T-helper 17 cell (primary cell): ENCODE measurements around the gene PRDM16. TPM values are rescaled to one million over a fixed set of nuclear protein-coding genes. Genes with fewer than 3 reads are reported as not detected.

Source experiments
- ATAC-seq: fragments of 150-1000 bp; cut with Tn5 transposase; 2 replicates; pipeline ENCODE4 v1.10.0; 2021; ENCODE audit warnings: mild to moderate bottlenecking, moderate library complexity
- DNase-seq, 3 donors: peaks; one replicate each; pipeline versions ENCODE4 v3.0.0 to v3.0.0-alpha.2; 2020 to 2021
- H3K9me3 ChIP-seq: one replicate; pipeline ENCODE4 v1.7.0; 2013; ENCODE audit warnings: low read length, mild to moderate bottlenecking; ENCODE audit not compliant: control insufficient read depth, poor library complexity, severe bottlenecking
- H3K27ac Mint-ChIP-seq: one replicate; pipeline ENCODE4 v1.8.0; 2022; ENCODE audit warnings: mild to moderate bottlenecking, moderate library complexity, mixed read lengths
- H3K27me3 Mint-ChIP-seq: one replicate; pipeline ENCODE4 v1.8.0; 2022; ENCODE audit warnings: mixed read lengths
- H3K36me3 Mint-ChIP-seq: one replicate; pipeline ENCODE4 v1.8.0; 2022; ENCODE audit warnings: low read depth, mixed read lengths
- H3K4me1 Mint-ChIP-seq: one replicate; pipeline ENCODE4 v1.8.0; 2022; ENCODE audit warnings: mild to moderate bottlenecking, mixed read lengths
- H3K4me3 Mint-ChIP-seq: one replicate; pipeline ENCODE4 v1.8.0; 2022; ENCODE audit warnings: mild to moderate bottlenecking, moderate library complexity, mixed read lengths
- total RNA-seq, 4 donors: library from RNA in 2 of 4; stranded (reverse) in 2 of 4; gene quantifications; one replicate each; pipeline ENCODE4 v1.2.3 and lab custom pipeline; 2022 to 2026

Gene PRDM16
- total RNA-seq, 2 donors from 2014 or later, result not detected

DNA sequence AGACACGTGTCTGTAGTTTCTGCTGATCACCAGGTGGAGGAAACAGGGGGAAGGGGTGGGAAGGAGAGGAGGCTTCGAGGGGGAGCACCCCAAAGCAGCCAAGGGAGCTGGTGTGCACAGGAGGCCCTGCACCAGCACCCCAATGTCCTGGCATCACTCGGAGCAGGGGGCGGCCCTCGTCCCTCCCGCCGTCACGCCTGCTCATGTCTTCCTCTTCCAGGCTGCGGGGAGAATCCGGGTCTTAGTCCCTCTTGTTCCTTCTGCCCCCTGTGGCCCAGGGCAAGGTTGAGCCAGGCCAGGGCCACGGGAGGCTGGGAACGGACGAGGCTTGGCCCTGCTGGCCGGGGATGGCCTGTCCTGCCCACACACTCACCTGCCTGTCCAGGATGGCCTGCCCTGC lies 364.1 kb downstream of the PRDM16 start:
- ATAC-seq (no peak), DNase-seq (no peak)
- no peaks in the 10 kb centered on the region for H3K9me3 ChIP-seq
- Mint-ChIP-seq H3K4me1 (peaks cover 5% of the 10 kb centered on the region), H3K27me3 (no peaks in the 10 kb centered on the region), H3K27ac (no peak overlapping the region), H3K4me3 (no peak overlapping the region), H3K36me3 (no peaks in the 10 kb centered on the region)

DNA sequence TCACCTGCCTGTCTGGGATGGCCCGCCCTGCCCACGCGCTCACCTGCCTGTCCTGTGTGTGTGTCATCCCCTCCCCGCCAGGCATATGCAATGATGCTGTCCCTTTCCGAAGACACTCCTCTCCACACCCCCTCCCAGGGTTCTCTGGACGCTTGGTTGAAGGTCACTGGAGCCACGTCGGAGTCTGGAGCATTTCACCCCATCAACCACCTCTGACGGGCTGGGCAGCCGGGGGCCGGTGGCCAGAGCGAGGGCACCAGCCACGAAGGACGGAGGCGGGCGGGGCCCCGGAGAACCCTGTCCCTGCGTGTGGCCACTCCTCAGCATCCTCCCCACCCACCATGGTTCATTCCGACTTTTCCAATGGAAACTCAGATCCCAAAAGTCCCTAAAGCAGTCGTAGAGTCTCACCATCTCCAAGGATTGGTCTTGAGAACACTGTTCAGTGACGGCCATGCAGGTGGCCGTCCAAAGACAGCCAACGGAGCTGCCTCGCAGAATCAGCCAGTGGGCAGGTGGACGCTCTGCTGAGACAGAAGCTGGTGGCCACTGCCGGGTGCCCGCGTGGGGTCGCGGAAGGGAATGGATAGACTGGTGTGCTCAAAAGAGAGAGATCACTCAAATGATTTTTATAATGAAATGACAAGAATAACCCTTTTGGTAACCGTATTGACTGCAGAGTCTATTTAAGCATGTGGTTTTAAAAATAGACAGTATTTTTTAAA lies 364.8 kb downstream of the PRDM16 start:
- DNase-seq (no peak), ATAC-seq (no peak)
- Mint-ChIP-seq H3K27ac (no peak overlapping the region), H3K4me3 (no peak overlapping the region), H3K4me1 (peaks cover 5% of the 10 kb centered on the region), H3K36me3 (no peaks in the 10 kb centered on the region), H3K27me3 (no peaks in the 10 kb centered on the region)
- no peaks in the 10 kb centered on the region for H3K9me3 ChIP-seq

GRCh38 chr1:3434406-3435110 lies 365.6 kb downstream of the PRDM16 start:
- H3K9me3 ChIP-seq, result no peaks in the 10 kb centered on the region
- H3K4me3 Mint-ChIP-seq, result no peak overlapping the region
- ATAC-seq (no peak), DNase-seq (no peak)
- no peaks in the 10 kb centered on the region for H3K36me3 Mint-ChIP-seq
- peaks cover 5% of the 10 kb centered on the region for H3K4me1 Mint-ChIP-seq
- H3K27me3 Mint-ChIP-seq, result no peaks in the 10 kb centered on the region
- H3K27ac Mint-ChIP-seq, result no peak overlapping the region

DNA sequence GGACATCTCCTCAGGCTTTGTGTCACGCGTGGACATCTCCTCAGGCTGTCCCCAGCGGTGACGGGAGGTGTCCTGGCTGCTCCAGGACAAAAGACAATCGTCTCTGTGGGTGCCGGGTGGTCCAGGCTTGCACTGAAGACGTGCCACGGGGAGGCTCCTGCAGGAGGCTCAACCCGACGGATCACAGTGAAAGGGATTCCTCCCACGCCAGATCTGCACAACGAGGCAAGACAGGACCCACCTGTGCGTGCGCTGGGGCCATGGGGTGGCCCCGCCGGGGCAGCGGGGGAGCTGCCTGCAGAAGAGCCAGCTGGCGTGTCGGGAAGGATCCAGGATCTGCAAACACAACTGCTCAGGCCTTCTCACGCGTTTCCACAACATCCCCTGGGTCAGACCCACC lies 366.7 kb downstream of the PRDM16 start:
- DNase-seq (no peak), ATAC-seq (no peak)
- no peaks in the 10 kb centered on the region for H3K9me3 ChIP-seq
- H3K27me3 Mint-ChIP-seq, result peaks cover 6% of the 10 kb centered on the region
- H3K36me3 Mint-ChIP-seq, result no peaks in the 10 kb centered on the region
- peaks cover 5% of the 10 kb centered on the region for H3K4me1 Mint-ChIP-seq
- no peak overlapping the region for H3K27ac Mint-ChIP-seq
- no peak overlapping the region for H3K4me3 Mint-ChIP-seq

DNA sequence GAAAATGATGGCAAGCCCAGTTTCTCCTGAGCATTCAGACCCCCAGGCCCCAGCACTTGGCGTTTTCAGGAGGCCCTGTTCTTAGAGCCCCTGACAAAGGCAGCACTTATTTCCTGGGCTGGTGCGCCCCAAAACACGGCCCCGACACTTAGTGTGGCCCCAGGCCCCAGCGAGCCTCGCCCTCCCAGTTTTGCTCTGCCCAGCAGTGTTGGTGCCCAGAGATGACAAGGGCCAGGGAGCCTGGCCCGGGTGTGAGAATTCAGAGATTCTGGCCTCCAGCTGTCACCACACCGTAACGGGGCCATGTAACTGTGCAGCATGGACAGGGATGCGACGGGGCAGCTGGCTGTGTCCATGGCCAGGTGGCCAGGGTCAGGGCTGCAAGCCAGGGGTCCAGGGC lies 367.4 kb downstream of the PRDM16 start:
- H3K4me1 Mint-ChIP-seq, result peaks cover 5% of the 10 kb centered on the region
- no peak overlapping the region for H3K27ac Mint-ChIP-seq
- ATAC-seq (no peak), DNase-seq (no peak)
- H3K36me3 Mint-ChIP-seq, result no peaks in the 10 kb centered on the region
- no peaks in the 10 kb centered on the region for H3K9me3 ChIP-seq
- H3K27me3 Mint-ChIP-seq, result peaks cover 14% of the 10 kb centered on the region
- no peak overlapping the region for H3K4me3 Mint-ChIP-seq

GRCh38 chr1:3436901-3437300 lies 367.9 kb downstream of the PRDM16 start:
- no peaks in the 10 kb centered on the region for H3K36me3 Mint-ChIP-seq
- ATAC-seq, result no peak
- no peaks in the 10 kb centered on the region for H3K9me3 ChIP-seq
- peaks cover 2% of the 10 kb centered on the region for H3K4me1 Mint-ChIP-seq
- H3K27ac Mint-ChIP-seq, result no peak overlapping the region
- no peak overlapping the region for H3K4me3 Mint-ChIP-seq
- no peak for DNase-seq
- peaks cover 18% of the 10 kb centered on the region for H3K27me3 Mint-ChIP-seq

GRCh38 chr1:3438661-3439180 lies 369.7 kb downstream of the PRDM16 start:
- Mint-ChIP-seq H3K36me3 (no peaks in the 10 kb centered on the region), H3K4me3 (no peak overlapping the region), H3K4me1 (no peaks in the 10 kb centered on the region), H3K27ac (no peak overlapping the region), H3K27me3 (peaks cover 31% of the 10 kb centered on the region)
- no peak for DNase-seq
- no peaks in the 10 kb centered on the region for H3K9me3 ChIP-seq
- ATAC-seq, result no peak

DNA sequence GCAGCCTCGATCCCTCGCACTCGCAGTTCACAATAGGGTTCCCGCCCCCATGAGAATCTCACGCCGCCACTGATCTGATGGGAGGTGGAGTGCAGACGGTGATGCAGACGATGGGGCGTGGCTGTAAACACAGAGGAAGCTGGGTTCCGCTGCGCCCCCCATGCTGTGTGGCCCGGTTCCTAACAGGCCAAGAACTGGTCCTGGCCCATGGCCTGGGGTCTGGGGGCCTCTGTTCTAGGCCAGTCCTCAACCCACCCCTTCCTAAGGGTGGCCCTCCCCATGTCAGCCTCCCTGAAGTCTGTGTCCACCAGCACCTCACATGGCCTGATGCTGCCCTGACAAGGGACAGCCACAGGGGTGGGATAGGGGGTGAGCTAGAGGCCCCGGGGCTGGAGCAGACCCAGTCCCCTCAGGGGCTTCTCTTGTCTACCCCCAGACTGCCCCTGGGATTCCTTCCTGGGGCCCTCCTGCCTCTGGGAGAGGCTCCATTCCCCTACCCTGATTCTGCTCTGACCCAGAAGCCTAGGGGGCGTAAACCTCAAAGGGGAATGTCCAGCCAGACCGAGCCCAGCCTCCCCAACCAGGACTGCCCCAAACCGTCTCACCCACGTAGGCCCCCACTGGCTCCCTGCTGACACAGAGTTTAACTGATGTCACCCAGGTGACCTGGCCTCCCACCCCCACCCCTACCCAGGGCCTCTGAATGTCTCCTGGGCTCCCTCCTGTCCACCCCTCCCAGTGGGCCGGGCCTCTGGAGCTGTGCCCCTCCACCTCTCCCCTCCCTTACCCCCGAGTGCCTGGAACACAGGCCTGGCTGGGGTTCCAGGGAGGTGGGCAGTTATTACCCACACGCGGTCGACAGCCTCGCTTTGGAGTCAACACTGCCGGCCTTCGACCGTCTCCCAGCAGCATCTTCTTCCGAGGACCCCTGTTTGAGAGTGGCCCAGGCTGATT lies 370.6 kb downstream of the PRDM16 start:
- Mint-ChIP-seq H3K36me3 (no peaks in the 10 kb centered on the region), H3K27me3 (peaks cover 38% of the 10 kb centered on the region), H3K4me1 (no peaks in the 10 kb centered on the region), H3K4me3 (no peak overlapping the region), H3K27ac (no peak overlapping the region)
- H3K9me3 ChIP-seq, result no peaks in the 10 kb centered on the region
- ATAC-seq (no peak), DNase-seq (no peak)

GRCh38 chr1:3440300-3440681 lies 371.3 kb downstream of the PRDM16 start:
- Mint-ChIP-seq H3K4me3 (no peak overlapping the region), H3K27me3 (peaks cover 39% of the 10 kb centered on the region), H3K36me3 (no peaks in the 10 kb centered on the region), H3K4me1 (no peaks in the 10 kb centered on the region), H3K27ac (no peak overlapping the region)
- ATAC-seq (no peak), DNase-seq (no peak)
- no peaks in the 10 kb centered on the region for H3K9me3 ChIP-seq

- H3K4me3 Mint-ChIP-seq, result no peak overlapping the region
- no peaks in the 10 kb centered on the region for H3K9me3 ChIP-seq
- DNase-seq, result no peak
- H3K27me3 Mint-ChIP-seq, result peaks cover 39% of the 10 kb centered on the region
- ATAC-seq, result no peak
- no peaks in the 10 kb centered on the region for H3K4me1 Mint-ChIP-seq
- H3K27ac Mint-ChIP-seq, result no peak overlapping the region
- no peaks in the 10 kb centered on the region for H3K36me3 Mint-ChIP-seq
Measured at GRCh38 chr1:3440711-3441409, 371.9 kb downstream of the PRDM16 start.

DNA sequence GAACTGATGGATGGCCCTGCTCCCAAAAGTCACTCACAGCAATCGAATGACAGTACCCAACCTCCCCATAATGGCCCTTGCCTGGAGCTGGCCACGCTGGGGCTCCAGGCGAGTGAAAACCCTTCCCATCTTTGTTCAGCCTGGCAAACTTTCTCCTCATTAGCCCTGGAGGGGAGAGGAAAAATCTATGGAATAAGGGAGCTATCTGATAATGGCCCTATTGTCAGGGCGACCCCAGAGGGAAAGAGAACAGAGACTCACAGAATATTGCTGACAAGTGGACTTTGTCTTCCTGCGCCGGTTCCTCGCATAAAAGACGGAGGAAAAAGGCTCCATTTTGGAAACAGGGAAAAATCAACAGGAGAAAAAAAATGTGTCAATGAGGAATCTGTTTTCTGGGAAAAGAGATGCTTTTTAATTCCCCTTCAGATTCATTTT lies 372.4 kb downstream of the PRDM16 start:
- Mint-ChIP-seq H3K27me3 (peaks cover 39% of the 10 kb centered on the region), H3K36me3 (no peaks in the 10 kb centered on the region), H3K27ac (no peak overlapping the region), H3K4me3 (no peak overlapping the region), H3K4me1 (no peaks in the 10 kb centered on the region)
- no peaks in the 10 kb centered on the region for H3K9me3 ChIP-seq
- no peak for DNase-seq
- ATAC-seq, result no peak

GRCh38 chr1:3441880-3442279 lies 372.9 kb downstream of the PRDM16 start:
- Mint-ChIP-seq H3K27me3 (peaks cover 39% of the 10 kb centered on the region), H3K27ac (no peak overlapping the region), H3K4me1 (no peaks in the 10 kb centered on the region), H3K4me3 (no peak overlapping the region), H3K36me3 (no peaks in the 10 kb centered on the region)
- DNase-seq (no peak), ATAC-seq (no peak)
- no peaks in the 10 kb centered on the region for H3K9me3 ChIP-seq
